CD4-positive, alpha-beta T cell treated with Interleukin-1 beta for 1 hour (primary cell): ENCODE results near the gene SFXN4.
"Not testable (repeated sequence)": the region's sequence is repeated elsewhere in the genome, so short reads cannot be mapped to it uniquely, and the experiment has no call there.

ENCODE experiments used
- DNase-seq, 2 donors: peaks; one replicate each; pipeline ENCODE4 v3.0.0-alpha.2; 2020 to 2022

Gene SFXN4

DNA sequence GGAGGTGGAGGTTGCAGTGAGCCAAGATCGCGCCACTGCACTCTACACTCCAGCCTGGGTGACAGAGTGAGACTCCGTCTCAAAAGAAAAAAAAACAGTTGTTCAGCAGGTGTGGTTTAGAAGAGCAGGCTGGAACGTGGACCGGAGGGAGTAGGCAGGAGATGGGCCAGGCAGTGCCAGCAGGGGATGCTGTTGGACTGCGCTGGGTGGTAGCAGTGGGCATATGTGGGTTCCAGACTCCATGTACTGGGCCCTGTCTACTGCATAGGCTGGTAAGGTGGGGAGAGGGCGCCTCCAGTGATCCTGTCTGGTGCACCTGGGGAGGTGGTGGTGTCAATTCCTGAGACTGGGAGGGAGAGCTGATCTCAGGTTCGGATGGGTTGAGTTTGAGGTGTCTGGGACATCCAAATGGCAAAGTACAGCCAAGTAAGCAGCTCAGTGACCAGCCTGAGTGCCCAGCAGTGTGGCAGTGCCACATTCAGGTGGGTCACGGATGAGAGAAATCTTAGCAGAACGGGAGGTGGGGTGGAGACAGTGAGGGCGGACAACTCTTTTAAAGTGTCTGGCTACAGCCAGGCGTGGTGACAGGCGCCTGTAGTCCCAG lies 25.9 kb downstream of the SFXN4 start:
- peak; percentile 58 to 59 for DNase-seq

DNA sequence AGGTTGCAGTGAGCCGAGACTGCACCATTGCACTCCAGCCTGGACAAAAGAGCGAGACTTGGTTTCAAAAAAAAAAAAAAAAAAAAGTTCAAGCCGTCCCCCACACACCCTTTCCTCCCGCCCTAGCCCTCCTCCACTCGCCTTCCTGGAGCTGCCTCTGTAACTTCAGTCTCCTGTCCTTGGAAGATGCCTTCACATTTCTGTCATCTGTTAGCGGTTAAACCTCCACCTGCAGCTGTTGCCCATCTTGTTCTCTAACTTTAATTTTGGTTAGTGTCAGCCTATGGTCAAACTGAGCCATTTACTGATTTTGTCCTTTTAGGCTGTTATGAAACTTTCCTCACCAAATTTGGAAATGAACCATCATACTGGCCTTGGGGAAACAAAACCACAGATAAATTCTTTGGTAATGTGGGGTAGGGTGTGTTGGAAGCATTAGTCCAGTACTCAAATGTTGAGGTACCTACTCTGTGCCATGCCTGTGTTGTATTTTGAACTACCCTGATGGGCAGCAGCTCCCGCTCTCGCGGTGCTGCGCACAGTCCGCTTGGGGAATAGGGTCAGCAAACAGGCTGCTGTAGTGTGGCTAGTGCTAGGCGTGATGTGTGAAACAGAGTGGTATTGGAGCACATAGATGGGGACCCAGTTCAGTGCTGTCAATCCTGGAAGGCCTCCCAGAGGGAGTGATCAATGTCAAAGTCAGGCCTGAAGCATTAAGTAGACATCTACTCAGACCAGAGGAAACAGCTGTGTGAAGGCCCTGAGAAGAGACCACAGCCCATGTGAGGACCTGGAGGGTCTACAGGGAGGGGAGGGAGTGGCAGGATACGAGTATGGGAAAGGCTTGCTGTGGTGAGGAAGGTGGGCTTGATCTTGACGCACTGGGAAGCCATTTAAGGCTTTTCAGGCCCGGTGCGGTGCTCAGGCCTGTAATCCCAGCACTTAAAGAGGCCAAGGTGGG lies 26.9 kb downstream of the SFXN4 start:
- DNase-seq = no peak

DNA sequence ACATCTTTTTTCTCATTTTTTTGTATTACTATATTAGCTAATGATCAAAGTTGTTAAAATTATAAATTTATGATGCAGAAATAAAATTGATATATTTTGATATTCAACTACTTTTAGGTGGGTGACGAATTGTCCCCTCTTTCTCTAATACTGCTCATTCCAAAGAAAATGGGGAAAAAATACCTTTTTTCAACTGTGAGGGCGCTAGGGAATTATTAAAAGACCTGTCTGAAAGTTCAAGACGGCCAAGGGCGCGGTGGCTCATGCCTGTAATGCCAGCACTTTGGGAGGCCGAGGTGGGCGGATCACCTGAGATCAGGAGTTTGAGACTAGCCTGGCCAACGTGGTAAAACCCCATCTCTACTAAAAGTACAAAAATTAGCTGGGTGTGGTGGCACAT lies 27.6 kb downstream of the SFXN4 start:
- not testable (repeated sequence) for DNase-seq

DNA sequence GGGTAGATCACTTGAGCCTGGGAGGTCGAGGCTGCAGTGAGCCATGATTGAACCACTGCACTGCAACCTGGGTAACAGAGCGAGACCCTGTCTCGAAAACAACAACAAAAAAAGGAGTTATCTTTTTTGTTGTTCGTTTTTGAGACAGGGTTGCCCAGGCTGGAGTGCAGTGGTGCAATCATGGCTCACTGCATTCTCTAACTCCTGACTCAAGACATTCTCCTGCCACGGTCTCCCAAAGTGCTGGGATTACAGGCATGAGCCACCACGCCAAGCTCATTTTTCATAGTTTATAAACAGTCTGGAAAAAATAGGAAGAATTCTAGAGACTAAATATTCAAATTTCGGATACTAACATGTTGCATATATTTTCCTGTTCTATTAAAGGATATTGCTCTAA lies 29.4 kb downstream of the SFXN4 start:
- no peak for DNase-seq

DNA sequence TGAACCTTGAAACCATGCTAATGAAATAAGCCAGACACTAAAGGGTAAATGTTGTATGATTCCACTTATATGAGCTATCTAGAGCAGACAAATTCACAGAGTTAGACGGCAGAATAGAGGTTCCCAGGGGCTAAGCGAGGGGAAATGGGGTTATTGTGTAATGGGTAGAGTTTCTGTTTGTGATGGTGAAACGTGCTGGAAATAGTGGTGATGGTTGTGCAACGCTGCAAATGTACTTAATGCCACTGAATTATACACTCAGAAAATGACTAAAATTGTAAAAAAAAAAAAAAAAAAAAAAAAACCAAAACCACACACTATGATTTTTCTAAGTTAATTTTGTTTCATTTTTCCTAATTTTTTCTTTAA lies 30.0 kb downstream of the SFXN4 start:
- peak in 1 of 2 donors; percentile 47 for DNase-seq

DNA sequence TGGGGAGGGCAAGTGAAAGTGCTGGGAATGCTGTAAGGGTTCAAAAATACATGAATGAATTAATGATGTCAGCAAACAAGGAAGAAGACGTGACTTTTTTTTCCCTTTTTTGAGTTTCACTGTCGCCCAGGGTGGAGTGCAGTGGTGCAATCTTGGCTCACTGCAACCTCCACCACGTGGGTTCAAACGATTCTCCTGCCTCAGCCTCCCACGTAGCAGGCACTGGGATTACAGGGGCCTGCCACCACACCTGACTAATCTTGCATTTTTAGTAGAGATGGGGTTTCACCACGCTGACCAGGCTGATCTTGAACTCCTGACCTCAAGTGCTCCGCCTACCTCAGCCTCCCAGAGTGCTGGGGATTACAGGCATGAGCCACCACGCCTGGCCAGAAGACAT lies 31.6 kb downstream of the SFXN4 start:
- peak in 1 of 2 donors; percentile 31 for DNase-seq

DNA sequence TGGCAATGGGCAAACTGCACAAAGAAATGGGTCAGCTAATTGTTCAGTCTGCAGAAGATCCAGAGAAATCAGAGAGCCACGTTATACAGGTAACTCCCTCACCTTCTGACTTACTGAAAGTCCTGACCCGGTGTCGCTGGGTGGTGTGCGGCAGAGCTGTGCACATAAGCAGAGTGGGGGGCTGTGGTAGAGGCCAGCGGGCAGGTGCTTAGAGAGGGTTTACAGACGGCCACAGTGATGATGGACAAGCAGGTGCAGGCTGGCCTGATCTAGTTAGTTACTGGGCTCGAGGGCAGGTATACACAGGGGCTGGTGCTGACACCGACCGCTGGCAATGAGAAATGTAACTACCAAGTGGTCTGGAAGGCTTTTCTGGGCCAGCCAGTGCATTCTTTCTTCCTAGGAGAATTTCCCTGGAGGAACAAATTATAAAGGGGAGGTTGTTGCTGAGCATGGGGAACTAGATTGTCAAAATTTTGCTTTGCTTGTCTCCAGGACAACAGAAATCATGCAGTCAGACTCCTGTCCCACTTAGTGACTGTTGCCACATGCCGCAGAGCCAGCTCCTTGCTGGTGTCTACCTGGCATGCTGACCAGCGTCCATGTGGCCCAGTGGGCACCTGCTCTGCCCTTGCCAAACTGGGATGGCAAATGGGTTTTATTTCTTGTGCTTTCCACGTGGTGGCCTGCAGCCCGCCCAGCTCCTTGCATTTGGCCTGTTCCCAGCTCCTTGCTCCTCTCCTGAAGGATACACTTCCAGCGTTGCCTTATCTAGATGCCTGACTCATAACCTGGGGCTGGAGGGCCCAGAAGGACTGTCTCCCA lies 32.8 kb downstream of the SFXN4 start:
- DNase-seq = no peak

DNA sequence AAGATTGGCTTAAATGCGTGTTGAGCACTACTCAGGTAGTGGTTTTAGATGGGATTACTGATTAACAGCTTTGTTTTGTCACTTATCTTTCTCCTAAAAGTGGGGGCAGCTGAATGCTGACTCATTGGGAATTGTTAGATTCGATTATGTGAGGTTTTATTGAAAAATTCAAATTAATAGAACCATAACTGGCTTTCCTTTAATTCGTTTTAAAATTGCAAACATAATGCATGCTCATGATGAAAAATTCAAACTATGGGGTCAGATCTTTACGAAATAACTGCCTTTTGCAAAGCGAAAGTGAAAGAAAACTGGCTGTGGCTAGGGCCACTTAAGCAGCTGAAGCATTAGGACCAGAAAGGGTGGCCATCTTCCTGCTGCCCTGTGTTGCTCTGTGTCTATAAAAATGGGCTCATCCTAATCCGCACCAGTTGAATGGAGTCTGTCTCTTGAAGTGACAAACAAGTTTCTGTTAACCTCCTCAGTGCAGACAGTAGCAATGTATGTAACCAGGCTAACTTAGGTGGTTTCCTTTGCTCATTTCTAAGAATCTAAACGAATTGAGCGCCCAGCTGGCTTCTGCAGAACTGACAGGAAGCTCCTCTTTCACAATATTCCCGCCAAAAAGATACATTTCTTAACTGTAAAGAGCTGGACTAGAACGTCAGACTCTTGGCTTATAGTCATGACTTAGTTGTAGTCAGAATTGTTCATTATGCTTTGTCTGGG lies 33.8 kb downstream of the SFXN4 start:
- peak; percentile 9 to 49 for DNase-seq

DNA sequence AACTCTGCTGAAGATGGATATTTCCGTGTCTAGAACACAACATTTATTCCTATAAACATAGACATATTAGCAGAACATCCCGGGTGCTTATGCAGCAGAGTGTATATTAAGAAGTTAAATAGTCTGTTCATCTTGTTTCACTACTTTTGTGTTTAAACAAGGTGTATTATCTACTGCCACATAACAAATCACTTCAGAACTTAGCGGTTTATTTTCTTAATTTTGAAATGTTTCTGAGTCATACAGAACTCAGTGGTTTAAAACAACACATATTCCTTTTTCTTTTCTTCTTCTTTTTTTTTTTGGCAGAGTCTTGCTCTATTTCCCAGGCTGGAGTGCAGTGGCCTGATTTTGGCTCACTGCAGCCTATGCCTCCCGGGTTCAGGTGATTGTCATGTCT lies 35.8 kb downstream of the SFXN4 start:
- no peak for DNase-seq

DNA sequence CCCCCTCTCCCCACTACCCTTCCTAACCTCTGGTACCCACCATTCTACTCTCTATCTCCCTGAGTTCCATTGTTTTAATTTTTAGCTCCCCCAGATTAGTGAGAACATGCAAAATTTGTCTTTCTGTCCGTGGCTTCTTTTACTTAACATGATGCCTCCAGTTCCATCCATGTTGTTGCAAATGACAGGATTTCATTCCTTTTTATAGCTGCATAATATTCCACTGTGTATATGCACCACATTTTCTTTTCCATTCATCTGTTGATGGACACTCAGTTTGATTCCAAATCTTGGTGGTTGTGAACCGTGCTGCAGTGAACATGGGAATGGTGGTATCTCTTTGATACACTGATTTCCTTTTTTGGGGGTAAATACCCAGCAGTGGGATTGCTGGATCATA lies 39.6 kb downstream of the SFXN4 start:
- no peak for DNase-seq

DNA sequence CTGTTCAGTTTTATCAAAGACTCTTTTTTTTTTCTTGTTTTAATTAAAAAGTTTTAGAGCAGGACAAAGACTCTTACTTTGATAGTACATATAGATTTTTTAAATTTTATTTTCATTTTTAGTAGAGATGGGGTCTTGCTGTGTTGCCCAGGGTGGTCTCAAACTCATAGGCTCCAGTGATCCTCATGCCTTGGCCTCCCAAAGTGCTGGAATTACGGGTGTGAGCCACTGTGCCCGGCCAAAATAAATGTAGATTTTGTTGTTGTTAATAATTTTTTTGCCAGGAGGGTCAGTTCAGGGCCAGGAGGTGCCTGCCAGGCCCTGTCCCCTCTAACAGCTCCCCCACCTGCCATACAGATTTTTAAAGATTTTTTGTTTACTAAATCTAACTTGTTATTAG lies 44.6 kb downstream of the SFXN4 start:
- no peak for DNase-seq

DNA sequence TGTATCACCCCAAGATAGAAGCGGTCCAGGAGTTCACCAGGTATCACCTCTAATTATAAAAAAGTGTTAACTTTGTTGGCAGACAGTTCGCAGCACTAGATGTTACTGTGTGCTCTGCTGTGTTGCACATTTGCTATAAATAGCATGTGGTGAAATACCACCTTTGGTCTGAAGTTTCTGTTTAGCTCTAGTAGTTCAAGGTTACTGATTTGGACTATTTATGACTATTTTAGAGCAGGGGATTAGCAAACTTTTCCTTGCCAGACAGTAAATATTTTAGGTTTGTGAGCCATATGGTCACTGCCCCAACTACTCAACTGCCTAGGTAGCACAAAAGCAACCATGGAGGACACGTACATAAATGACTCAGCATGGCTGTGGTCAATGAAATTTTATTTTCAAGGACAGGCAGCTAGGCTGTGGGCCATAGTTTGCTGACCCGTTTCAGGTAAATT lies 45.1 kb downstream of the SFXN4 start:
- DNase-seq = peak in 1 of 2 donors; percentile 46

DNA sequence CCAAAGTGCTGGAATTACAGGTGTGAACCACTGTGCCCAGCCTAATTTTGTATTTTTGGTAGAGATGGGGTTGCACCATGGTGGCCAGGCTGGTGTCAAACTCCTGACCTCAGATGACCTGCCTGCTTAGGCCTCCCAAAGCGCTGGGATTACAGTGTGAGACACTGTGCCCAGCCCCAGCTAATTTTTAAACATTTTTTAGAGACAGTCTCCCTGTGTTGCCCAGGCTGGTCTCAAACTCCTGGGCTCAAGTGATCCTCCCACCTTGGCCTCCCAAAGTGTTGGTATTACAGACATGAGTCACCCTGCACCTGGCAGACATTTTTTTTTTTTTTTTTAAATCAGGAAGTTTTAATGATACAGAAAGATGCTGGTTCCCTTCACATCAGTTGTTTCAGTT lies 46.1 kb downstream of the SFXN4 start:
- DNase-seq = no peak

DNA sequence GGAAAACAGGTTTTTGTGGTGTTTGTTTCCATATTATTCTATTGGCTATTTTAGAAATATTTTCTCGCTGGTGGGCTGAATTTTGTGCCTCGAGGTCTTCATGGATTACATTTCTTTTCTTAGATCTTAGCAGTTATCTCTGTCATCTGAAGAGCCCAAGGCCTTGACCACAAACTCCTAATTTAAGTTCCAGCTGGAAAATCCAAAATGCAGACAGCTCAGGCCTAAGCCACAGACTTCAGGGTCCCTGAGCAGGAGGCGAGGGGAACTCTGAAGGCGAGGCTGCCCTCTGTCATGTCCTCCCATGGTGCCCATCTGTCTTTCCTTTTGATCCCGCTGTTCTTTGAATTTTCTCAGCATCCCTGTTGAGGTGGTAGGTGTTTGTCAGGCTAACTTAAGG lies 47.3 kb downstream of the SFXN4 start:
- no peak for DNase-seq

DNA sequence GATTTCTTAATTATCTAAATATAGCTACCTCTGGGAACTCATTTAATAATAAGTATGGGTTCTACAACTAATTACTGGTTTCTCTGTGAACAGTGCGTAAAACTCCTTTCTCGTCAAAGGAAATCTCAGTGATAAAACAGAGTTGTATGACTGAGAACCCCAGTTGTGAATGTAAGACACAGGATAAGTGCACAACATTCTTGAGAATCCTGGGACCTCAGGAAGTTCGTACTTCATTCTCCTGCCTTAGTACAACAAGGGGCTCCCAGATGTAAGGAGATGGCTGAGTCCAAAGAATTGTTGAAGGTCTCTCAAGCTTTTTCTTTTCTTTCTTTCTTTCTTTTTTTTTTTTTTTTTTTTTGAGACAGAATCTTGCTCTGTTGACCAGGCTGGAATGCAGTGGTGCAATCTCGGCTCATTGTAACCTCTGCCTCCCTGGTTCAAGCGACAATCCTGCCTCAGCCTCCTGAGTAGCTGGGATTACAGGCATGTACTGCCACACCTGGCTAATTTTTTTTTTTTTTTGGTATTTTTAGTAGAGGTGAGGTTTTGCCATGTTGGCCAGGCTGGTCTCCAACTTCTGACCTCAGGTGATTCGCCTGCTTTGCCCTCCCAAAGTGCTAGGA lies 49.1 kb downstream of the SFXN4 start:
- no peak for DNase-seq

DNA sequence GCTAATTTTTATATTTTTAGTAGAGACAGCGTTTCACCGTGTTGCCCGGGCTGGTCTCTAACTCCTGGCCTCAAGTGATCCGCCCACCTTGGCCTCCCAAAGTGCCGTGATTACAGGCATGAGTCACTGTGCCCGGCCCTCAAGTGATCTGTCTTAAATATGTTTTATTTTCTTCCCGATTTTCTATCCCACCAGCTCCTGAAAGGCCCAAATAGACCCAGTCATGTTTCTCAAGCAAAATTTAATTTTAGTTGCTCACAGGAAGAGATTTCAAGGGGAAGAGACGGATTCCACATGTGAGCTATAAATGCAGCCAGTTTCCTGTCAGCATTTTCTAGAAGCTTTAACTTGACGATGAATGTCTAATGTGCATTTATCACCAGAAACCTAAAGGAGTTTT lies 49.6 kb downstream of the SFXN4 start:
- no peak for DNase-seq

DNA sequence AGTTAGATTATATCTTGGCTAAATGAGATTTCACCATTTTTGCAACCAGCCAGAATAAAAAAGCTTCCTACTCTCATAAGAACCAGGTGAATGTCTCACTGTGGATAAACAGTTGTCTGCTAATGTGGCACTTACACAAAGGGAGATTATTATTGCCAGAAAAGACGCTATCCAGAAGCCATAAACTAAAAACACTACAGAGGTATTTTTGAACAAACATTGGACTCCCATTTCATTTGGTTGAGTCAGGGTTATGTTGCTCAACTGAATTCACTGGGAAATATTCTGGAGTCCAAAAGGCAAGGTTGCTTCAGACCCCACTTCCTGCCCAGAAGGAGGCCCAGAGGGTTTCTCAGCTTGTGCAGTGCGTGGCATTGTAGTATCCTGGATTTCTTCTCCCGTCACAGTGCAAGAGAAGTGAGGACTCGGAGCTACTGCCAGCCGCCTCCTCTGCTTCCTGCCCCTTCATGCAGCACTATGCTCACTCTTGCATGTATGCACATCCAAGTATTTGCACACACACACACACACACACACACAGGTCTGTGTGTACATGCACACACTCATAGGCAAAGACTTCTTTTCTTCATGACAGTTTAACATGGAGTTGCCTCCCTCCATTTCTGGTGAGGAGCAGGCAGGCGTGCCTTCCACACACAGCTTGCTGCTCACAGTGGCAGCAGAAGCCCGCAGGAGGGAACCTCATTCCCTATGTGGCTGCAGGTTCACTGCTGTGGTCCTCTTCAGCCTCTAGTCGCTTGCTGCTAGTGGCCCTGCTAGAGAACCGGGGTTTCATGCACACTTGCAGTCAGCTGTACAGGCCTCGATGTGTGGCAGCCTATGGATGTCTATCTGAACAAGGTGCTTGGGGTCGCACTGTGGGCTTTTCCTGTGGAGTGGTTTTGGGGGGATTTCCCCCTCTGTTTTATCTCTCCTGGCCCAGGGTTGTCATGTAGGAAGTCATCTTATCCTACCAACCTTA lies 51.5 kb downstream of the SFXN4 start:
- DNase-seq = no peak

DNA sequence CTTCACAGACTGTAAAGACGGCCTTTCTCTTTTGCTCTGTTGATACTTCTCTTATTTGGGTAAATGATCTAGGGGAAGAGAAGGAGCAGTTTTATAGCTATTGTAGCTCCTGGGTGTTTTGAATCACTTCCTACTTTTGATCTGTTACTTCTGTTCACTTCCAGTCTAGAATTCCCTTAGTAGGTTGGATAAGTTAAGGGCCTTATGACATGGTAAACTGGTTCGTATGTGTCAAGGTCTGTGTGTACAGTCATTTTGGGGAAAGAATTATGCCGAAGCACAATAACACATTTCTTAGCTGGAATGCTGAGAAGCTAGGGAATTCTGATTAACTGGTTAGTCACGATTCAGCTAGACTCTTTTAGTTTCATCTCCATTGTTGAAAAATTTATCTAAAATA lies 53.5 kb downstream of the SFXN4 start:
- DNase-seq = no peak

DNA sequence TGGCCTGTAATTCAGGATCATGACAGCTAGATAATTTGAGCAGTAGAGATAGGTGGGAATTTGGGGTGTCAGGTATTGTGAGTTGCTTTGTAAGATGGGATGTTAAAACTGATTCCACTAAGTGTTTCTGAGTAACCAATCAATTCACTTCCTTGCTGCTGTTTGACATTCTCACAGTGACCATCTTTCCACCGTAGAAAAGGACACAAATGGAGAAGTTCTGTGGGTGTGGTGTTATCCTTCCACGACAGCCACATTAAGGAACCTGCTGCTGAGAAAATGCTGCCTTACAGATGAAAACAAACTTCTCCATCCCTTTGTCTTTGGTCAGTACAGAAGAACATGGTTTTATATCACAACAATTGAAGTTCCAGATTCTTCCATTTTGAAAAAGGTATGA lies 57.7 kb downstream of the SFXN4 start:
- DNase-seq = not testable (repeated sequence)

DNA sequence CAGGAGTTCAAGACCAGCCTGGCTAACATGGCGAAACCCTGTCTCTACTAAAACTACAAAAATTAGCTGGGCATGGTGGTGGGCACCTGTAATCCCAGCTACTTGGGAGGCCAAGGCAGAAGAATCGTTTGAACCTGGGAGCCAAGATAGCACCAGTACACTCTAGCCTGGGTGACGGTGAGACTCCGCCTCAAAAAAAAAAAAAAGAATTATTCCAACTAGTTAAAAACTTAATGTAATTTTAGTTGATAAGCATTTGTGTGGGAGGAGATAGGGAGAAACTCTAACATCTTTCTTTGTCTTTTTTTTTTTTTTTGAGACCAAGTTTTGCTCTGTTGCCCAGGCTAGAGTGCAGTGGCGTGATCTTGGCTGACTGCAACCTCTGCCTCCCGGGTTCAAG lies 58.4 kb downstream of the SFXN4 start:
- not testable (repeated sequence) for DNase-seq

DNA sequence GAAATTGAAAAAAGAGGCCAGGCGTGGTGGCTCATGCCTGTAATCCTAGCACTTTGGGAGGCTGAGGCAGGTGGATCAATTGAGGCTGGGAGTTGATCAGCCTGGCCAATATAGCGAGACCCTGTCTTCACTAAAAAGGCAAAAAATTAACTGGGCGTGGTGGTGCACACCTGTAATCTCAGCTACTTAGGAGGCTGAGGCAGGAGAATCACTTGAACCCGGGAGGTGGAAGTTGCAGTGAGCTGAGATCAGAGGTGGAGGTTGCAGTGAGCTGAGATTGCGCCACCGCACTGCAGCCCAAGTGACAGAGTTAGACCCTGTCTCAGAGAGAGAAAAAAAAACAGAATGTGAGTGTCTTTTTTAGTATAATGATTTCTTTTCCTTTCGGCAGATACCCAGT lies 59.6 kb downstream of the SFXN4 start:
- not testable (repeated sequence) for DNase-seq
